HG02610 (cell line): ENCODE measurements around the gene IMMP2L.

Source experiments
- ATAC-seq: cut with Tn5 transposase; IDR thresholded peaks from one replicate; pipeline ENCODE4 v1.9.1; 2021; ENCODE audit warnings: mild to moderate bottlenecking, moderate library complexity; ENCODE audit not compliant: unreplicated experiment

Gene IMMP2L

GRCh38 chr7:111012149-111012548 is 550.1 kb downstream of the IMMP2L start:
- no peak for ATAC-seq

GRCh38 chr7:111011520-111011919 is 550.8 kb downstream of the IMMP2L start:
- no peak for ATAC-seq

- no peak for ATAC-seq
These were observed 551.5 kb downstream of the IMMP2L start for GRCh38 chr7:111010798-111011197.

GRCh38 chr7:111009526-111010040 is 552.7 kb downstream of the IMMP2L start:
- ATAC-seq: no peak

- ATAC-seq: no peak
These were observed 555.6 kb downstream of the IMMP2L start for GRCh38 chr7:111006691-111007090.

- ATAC-seq: no peak
These were observed 556.3 kb downstream of the IMMP2L start for GRCh38 chr7:111006040-111006439.

GRCh38 chr7:111005445-111005844 is 556.8 kb downstream of the IMMP2L start:
- ATAC-seq: no peak

- ATAC-seq: no peak
These were observed 557.9 kb downstream of the IMMP2L start for GRCh38 chr7:111004310-111004901.

GRCh38 chr7:111003883-111004282 is 558.4 kb downstream of the IMMP2L start:
- no peak for ATAC-seq

- no peak for ATAC-seq
These were observed 568.0 kb downstream of the IMMP2L start for GRCh38 chr7:110994028-110994967.

- ATAC-seq: no peak
These were observed 573.3 kb downstream of the IMMP2L start for GRCh38 chr7:110988890-110989501.

GRCh38 chr7:110988348-110988747 is 573.9 kb downstream of the IMMP2L start:
- no peak for ATAC-seq

- no peak for ATAC-seq
These were observed 575.1 kb downstream of the IMMP2L start for GRCh38 chr7:110987127-110987693.

- ATAC-seq: no peak
These were observed 578.4 kb downstream of the IMMP2L start for GRCh38 chr7:110983822-110984456.

GRCh38 chr7:110977127-110977737 is 585.1 kb downstream of the IMMP2L start:
- ATAC-seq: no peak

- ATAC-seq: no peak
These were observed 586.8 kb downstream of the IMMP2L start for GRCh38 chr7:110975486-110975885.

GRCh38 chr7:110974441-110974840 is 587.9 kb downstream of the IMMP2L start:
- no peak for ATAC-seq

- no peak for ATAC-seq
These were observed 588.9 kb downstream of the IMMP2L start for GRCh38 chr7:110973196-110973990.

GRCh38 chr7:110964775-110965174 is 597.5 kb downstream of the IMMP2L start:
- ATAC-seq: no peak

GRCh38 chr7:110962826-110963225 is 599.5 kb downstream of the IMMP2L start:
- ATAC-seq: no peak
